OCI-LY7 (cell line): ENCODE results near the gene PALLD.

ENCODE experiments used
- EZH2phosphoT487 ChIP-seq: fragments of 200-600 bp; sonication (generic); IDR thresholded peaks from 2 replicates; pipeline ENCODE4 v1.6.1; 2018; ENCODE audit warnings: low read depth, borderline replicate concordance, mild to moderate bottlenecking, mixed run types, antibody characterized with exemption, low read length, moderate library complexity, mixed read lengths
- TF ChIP-seq, protein P1 (sequence below): fragments of 200-600 bp; sonication (generic); conservative IDR thresholded peaks from 2 replicates; pipeline ENCODE4 v1.5.1; 2014; ENCODE audit warnings: mild to moderate bottlenecking, antibody characterized with exemption, low read length, moderate library complexity, mixed read lengths

DNA sequence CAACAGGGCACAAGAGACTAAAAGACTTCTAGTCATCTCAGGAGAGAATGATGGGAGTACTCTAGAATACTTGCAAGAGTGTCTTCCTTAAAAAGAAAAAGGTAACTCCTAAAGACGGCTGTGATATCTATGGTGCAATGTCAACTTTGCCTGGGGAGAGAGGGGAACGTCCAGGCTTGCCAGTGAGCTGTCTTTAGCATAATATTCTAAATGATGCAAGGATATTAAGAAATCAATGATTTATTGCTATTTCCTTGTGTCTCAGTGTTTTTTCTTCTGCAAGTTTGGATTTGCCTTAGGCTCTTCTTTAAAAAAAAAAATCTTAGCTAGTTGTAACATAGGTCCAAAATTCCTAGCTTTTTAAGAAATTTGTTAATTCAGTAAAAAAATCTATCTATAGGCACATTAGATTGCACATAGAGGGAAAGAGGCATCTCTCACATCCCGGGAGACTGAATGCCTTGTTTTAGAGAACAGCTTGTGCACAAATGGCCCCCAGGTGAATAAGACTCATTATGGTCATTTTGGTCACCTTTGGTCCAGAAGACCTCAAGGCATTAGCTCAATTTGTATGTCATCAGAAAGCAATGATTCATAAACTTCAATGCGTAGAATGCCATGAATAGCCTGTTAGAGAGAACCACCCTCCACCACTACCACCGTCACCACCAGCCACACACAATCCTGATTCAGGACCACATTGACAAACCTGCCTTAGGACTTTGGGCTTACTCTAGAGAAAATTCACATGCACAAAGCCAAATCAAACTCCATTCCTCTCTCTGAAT, 104.1 kb downstream of the PALLD start:
- TF ChIP-seq, protein P1, sequence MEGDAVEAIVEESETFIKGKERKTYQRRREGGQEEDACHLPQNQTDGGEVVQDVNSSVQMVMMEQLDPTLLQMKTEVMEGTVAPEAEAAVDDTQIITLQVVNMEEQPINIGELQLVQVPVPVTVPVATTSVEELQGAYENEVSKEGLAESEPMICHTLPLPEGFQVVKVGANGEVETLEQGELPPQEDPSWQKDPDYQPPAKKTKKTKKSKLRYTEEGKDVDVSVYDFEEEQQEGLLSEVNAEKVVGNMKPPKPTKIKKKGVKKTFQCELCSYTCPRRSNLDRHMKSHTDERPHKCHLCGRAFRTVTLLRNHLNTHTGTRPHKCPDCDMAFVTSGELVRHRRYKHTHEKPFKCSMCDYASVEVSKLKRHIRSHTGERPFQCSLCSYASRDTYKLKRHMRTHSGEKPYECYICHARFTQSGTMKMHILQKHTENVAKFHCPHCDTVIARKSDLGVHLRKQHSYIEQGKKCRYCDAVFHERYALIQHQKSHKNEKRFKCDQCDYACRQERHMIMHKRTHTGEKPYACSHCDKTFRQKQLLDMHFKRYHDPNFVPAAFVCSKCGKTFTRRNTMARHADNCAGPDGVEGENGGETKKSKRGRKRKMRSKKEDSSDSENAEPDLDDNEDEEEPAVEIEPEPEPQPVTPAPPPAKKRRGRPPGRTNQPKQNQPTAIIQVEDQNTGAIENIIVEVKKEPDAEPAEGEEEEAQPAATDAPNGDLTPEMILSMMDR, result no peak
- TF ChIP-seq EZH2phosphoT487, result no peak
